Fibroblast of upper back skin (primary cell): ENCODE data around the gene SMURF2.
A peak's percentile ranks its signal among the peaks of the same experiment; 100 is the strongest.
"Not testable (repeated sequence)": the region's sequence is repeated elsewhere in the genome, so short reads cannot be mapped to it uniquely, and the experiment has no call there.

Experiments used
- DNase-seq: peaks from one replicate; pipeline ENCODE4 v3.0.0-alpha.2; 2013

Gene SMURF2

GRCh38 chr17:64583038-64583437, 79.1 kb downstream of the SMURF2 start:
- no peak for DNase-seq

- peak; percentile 26 for DNase-seq
These were observed 81.5 kb downstream of the SMURF2 start for GRCh38 chr17:64580384-64581315.

GRCh38 chr17:64579917-64580316, 82.2 kb downstream of the SMURF2 start:
- DNase-seq = no peak

- not testable (repeated sequence) for DNase-seq
These were observed 85.1 kb downstream of the SMURF2 start for GRCh38 chr17:64577025-64577424.

- no peak for DNase-seq
These were observed 86.7 kb downstream of the SMURF2 start for GRCh38 chr17:64575431-64575830.

GRCh38 chr17:64574646-64575045, 87.5 kb downstream of the SMURF2 start:
- DNase-seq = no peak

- DNase-seq = no peak
These were observed 88.9 kb downstream of the SMURF2 start for GRCh38 chr17:64573214-64573613.

GRCh38 chr17:64572682-64573154, 89.4 kb downstream of the SMURF2 start:
- peak; percentile 55 for DNase-seq

- no peak for DNase-seq
These were observed 90.4 kb downstream of the SMURF2 start for GRCh38 chr17:64571746-64572145.

- no peak for DNase-seq
These were observed 96.5 kb downstream of the SMURF2 start for GRCh38 chr17:64565563-64565962.

GRCh38 chr17:64564098-64564497, 98.0 kb downstream of the SMURF2 start:
- DNase-seq = no peak

GRCh38 chr17:64555281-64555680, 106.8 kb downstream of the SMURF2 start:
- DNase-seq = no peak

GRCh38 chr17:64554028-64554637, 108.0 kb downstream of the SMURF2 start:
- no peak for DNase-seq

GRCh38 chr17:64551461-64551860, 110.6 kb downstream of the SMURF2 start:
- DNase-seq = no peak

- no peak for DNase-seq
These were observed 114.8 kb downstream of the SMURF2 start for GRCh38 chr17:64547319-64547718.

GRCh38 chr17:64546716-64547115, 115.4 kb downstream of the SMURF2 start:
- no peak for DNase-seq

GRCh38 chr17:64544742-64545141, 117.4 kb downstream of the SMURF2 start:
- DNase-seq = no peak

GRCh38 chr17:64540118-64540776, 121.9 kb downstream of the SMURF2 start:
- DNase-seq = no peak

GRCh38 chr17:64538508-64539130, 123.5 kb downstream of the SMURF2 start:
- no peak for DNase-seq

GRCh38 chr17:64537488-64537887, 124.6 kb downstream of the SMURF2 start:
- no peak for DNase-seq

- no peak for DNase-seq
These were observed 125.2 kb downstream of the SMURF2 start for GRCh38 chr17:64536913-64537312.

- DNase-seq = no peak
These were observed 126.8 kb downstream of the SMURF2 start for GRCh38 chr17:64535357-64535756.

- DNase-seq = no peak
These were observed 127.9 kb downstream of the SMURF2 start for GRCh38 chr17:64534187-64534586.
